IPS DF 6.9 (cell line): ENCODE measurements around the gene MLLT6.
A peak's percentile ranks its signal among the peaks of the same experiment; 100 is the strongest.

Experiments
- DNase-seq: peaks from one replicate; pipeline ENCODE4 v3.0.0-alpha.2; 2013; ENCODE audit warnings: low read depth, low spot score
- H3K27ac ChIP-seq: one replicate; pipeline ENCODE4 v1.5.1; 2013; ENCODE audit warnings: low read length, control low read depth
- H3K27me3 ChIP-seq: 2 replicates; pipeline ENCODE4 v1.6.1; 2013; ENCODE audit warnings: mild to moderate bottlenecking, low read length; ENCODE audit not compliant: control insufficient read depth, insufficient read depth
- H3K36me3 ChIP-seq: 2 replicates; pipeline ENCODE4 v1.6.1; 2013; ENCODE audit warnings: low read length; ENCODE audit not compliant: control insufficient read depth, insufficient read depth
- H3K4me1 ChIP-seq: 2 replicates; pipeline ENCODE4 v1.6.1; 2013; ENCODE audit warnings: low read length; ENCODE audit not compliant: control insufficient read depth, insufficient read depth
- H3K4me3 ChIP-seq: 2 replicates; pipeline ENCODE4 v1.5.1; 2013; ENCODE audit warnings: mild to moderate bottlenecking, low read length
- H3K9me3 ChIP-seq: 2 replicates; pipeline ENCODE4 v1.6.1; 2013; ENCODE audit warnings: low read length, inconsistent platforms; ENCODE audit not compliant: control insufficient read depth, insufficient read depth
- WGBS: extraction: QIAGEN DNeasy Blood & Tissue Kit; methylation state at CpG from one replicate; pipeline ENCODE4 v1.1.7; 2013; ENCODE audit warnings: mixed read lengths, missing lambda C conversion rate; ENCODE audit not compliant: insufficient read length, insufficient coverage; 5-methylcytosine and 5-hydroxymethylcytosine counted together

MLLT6 gene

DNA sequence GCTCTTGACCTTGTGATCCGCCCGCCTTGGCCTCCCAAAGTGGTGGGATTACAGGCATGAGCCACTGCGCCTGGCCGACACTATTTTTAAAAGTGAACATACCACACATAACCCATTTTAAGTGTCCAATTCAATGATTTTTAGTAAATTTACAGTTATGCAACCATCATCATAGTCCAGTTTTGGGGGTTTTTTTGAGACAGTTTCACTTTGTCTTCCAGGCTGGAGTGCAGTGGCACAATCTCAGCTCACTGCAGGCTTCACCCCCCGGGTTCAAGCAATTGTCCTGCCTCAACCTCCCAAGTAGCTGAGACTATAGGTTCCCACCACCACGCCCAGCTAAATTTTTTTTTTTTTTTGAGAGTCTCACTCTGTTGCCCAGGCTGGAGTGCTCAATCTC is 27.3 kb upstream of the MLLT6 start:
- H3K27me3 ChIP-seq, result peaks cover 30% of the 10 kb centered on the region
- DNase-seq, result no peak
- no peaks in the 10 kb centered on the region for H3K36me3 ChIP-seq
- H3K4me1 ChIP-seq, result peaks cover 3% of the 10 kb centered on the region; the same call in 1 of the 2 replicates
- H3K9me3 ChIP-seq, result no peaks in the 10 kb centered on the region
- H3K4me3 ChIP-seq, result no peak overlapping the region
- no peak overlapping the region for H3K27ac ChIP-seq
- WGBS, result no CpG with 5 or more reads among the region's 6 CpGs

DNA sequence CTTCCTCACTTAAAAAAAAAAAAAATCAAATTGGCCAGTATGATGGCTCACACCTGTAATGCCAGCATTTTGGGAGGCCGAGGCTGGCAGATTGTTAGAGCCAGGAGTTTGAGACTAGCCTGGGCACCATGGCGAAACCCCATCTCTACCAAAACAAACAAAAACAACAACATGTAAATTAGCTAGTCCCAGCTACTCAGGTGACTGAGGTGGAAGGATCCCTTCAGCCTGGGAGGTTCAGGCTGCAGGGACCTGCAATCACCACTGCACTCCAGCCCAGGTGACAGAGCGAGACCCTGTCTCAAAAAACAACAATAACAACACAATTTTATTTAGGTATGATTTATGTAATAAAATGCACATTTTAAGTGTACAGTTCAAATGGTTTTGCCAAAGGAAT is 24.0 kb upstream of the MLLT6 start:
- no peaks in the 10 kb centered on the region for H3K4me1 ChIP-seq
- no peaks in the 10 kb centered on the region for H3K36me3 ChIP-seq
- no peak for DNase-seq
- H3K27me3 ChIP-seq, result peaks cover 3% of the 10 kb centered on the region; the same call in 1 of the 2 replicates
- no CpG with 5 or more reads among the region's 3 CpGs for WGBS
- no peak overlapping the region for H3K4me3 ChIP-seq
- H3K27ac ChIP-seq, result no peak overlapping the region
- no peaks in the 10 kb centered on the region for H3K9me3 ChIP-seq

DNA sequence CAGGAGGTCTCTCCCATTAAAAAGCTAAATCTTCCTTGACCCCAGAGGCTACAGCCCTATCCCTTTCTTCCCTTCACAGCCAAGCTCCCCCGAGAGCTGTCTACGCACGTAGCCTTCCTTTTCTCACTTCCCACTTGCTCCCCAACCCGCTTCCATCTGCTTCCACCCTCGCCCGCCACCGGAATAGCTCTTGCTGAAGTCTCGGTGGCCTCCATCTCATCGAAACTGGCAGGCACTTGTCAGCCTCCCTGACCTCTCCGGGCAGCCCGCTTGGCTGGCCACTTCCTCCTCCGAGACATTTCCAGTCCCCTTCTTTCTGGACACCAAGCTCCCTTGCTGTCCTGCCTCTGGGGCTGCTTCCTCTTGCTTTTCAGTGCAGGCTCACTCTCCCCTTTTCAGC is 19.6 kb upstream of the MLLT6 start:
- no CpG with 5 or more reads among the region's 12 CpGs for WGBS
- Histone ChIP-seq H3K4me3 (no peak overlapping the region), H3K9me3 (no peaks in the 10 kb centered on the region)

DNA sequence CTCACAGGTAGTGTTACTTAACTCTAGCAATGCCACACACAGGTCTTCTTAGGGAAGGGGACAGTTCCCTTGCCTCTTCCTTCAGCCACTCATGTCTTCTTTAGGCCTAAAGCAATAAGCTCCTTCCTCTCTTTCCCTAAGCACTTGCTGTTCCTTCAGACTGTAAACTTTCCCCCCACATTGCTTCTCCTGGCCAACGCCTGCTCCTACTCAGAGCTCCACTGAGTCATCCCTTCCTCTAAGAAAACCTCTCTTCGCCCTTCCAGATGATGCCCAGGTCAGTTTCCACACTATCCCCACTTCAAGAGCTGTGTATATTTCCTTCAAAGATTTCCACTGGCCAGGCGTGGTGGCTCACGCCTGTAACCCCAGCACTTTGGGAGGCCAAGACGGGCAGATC is 17.8 kb upstream of the MLLT6 start:
- WGBS, result no CpG with 5 or more reads among the region's 5 CpGs
- H3K27me3 ChIP-seq, result no peaks in the 10 kb centered on the region
- H3K9me3 ChIP-seq, result no peaks in the 10 kb centered on the region
- no peaks in the 10 kb centered on the region for H3K4me1 ChIP-seq
- no peak for DNase-seq
- no peaks in the 10 kb centered on the region for H3K36me3 ChIP-seq
- no peak overlapping the region for H3K4me3 ChIP-seq
- no peak overlapping the region for H3K27ac ChIP-seq

More for the DNA sequence above, 19.6 kb upstream of the MLLT6 start:
- no peaks in the 10 kb centered on the region for H3K36me3 ChIP-seq
- H3K27me3 ChIP-seq, result no peaks in the 10 kb centered on the region
- H3K27ac ChIP-seq, result no peak overlapping the region
- no peaks in the 10 kb centered on the region for H3K4me1 ChIP-seq
- no peak for DNase-seq

DNA sequence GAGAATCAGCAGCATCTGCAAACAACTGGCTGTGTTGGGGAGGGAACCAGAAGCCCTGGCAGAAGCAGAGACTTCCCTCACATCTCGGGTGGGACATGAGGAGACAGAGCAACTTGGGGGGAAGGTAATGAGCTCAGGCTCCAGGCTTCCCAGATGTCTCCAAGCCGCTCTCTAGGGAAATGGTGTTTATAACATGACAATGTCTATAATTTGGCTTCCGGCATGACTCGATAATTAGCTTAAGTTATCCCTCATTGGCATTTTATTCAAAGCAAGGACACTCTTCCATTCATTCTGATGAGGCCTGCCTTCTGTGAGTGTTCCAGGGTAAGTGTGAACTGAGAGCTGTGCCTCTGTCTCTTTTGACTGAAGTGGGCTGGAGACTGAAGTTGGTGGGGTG is 14.7 kb upstream of the MLLT6 start:
- Histone ChIP-seq H3K27me3 (no peaks in the 10 kb centered on the region), H3K27ac (no peak overlapping the region), H3K9me3 (no peaks in the 10 kb centered on the region), H3K4me1 (no peaks in the 10 kb centered on the region), H3K4me3 (no peak overlapping the region), H3K36me3 (no peaks in the 10 kb centered on the region)
- WGBS, result no CpG with 5 or more reads among the region's 4 CpGs
- no peak for DNase-seq

DNA sequence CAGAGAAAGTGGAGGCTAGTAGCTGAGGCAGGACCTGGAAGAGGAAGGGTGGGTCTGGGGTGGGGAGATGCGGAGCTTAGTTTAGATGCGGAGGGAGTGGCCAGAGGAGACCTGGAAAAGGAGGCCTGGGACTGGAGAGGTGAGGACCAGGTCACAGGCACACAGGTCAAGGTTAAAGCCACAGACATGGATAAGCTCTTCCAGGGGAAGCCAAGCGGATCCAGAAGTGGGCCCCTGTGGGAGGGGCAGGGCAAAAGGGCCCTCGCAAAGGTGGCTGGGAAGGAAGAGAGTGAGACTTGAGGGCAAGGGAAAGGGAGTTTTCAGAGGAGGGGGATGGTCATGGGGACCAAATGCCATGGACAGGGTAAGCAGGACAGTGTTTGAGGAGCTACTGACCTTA is 13.9 kb upstream of the MLLT6 start:
- Histone ChIP-seq H3K9me3 (no peaks in the 10 kb centered on the region), H3K27ac (no peak overlapping the region), H3K4me3 (no peak overlapping the region), H3K4me1 (no peaks in the 10 kb centered on the region), H3K27me3 (no peaks in the 10 kb centered on the region), H3K36me3 (no peaks in the 10 kb centered on the region)
- no peak for DNase-seq
- no CpG with 5 or more reads among the region's 4 CpGs for WGBS

DNA sequence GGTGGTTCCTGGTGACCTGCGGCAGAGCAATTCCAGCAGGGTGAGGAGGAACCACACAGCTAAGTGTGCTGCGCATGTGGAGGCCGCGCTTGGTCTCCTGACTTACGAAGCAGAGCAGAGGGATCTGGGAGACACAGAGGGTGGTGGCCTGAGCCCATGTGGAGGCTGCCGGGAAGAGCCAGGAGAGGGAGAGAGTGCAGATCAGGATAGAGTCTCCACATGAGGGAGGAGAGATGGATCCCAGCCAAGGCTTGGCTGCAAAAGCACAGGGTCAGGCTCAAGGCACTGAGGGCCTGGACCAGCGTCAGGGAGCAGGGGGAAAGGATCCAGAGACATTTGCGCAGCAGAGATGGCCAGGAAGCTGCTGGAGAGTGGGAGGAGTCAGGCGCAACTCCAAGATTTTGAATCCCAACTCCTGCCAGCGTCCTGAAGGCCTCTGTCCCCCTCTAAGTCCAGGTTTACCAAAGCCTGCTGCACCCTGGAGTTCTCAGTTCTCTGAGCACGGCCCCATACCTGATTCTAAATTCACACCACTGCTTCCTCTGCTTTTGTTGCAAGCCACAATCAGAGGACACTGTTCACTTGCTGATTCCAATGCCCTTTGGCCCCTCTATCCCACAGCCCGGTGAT is 11.3 kb upstream of the MLLT6 start:
- no peak overlapping the region for H3K4me3 ChIP-seq
- WGBS, result no CpG with 5 or more reads among the region's 12 CpGs
- no peak overlapping the region for H3K27ac ChIP-seq
- peaks cover 11% of the 10 kb centered on the region; the same call in 1 of the 2 replicates for H3K27me3 ChIP-seq
- no peaks in the 10 kb centered on the region for H3K4me1 ChIP-seq
- H3K9me3 ChIP-seq, result no peaks in the 10 kb centered on the region
- no peaks in the 10 kb centered on the region for H3K36me3 ChIP-seq
- DNase-seq, result no peak

DNA sequence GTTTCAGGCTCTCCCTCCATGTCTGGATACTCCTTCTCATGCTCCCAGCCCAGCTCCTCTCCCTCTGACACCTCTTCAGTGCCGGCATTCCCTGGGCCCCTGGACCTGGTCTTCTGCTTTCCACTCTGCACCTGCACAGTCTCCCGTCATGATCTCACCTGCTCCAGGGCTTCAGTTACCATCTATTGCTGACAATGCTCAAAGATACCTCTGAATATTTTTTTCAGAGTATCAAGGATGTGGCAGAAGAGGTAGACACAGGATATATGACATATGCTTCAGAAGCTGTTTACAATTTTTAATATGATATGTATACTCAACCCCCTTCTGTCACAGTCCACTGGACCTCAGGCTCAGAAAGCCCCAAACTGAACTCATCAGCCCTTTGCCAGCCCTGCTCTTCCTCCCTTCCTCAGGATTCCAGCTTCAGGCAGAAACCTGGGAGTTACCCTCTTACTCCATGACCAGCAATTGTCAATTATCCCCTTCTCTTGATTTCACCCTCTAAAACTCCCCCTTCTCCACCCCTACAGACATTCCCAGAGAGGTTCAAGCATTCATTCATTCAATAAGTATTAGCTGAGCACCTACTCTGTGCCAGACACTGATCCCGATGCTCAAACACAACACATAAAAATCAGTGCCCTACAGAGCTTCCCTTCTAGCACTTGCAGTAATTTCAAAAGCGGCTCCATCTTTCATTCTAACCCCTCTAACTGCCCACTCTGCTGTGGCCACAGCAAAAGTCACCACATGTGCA is 7.8 kb upstream of the MLLT6 start:
- DNase-seq, result no peak
- H3K4me1 ChIP-seq, result 0 out of 2 replicates have a peak, but pooled peaks cover 1% of the 10 kb centered on the region
- H3K27me3 ChIP-seq, result peaks cover 38% of the 10 kb centered on the region
- WGBS, result no CpG with 5 or more reads among the region's 4 CpGs
- H3K9me3 ChIP-seq, result no peaks in the 10 kb centered on the region
- no peaks in the 10 kb centered on the region for H3K36me3 ChIP-seq
- H3K27ac ChIP-seq, result no peak overlapping the region
- no peak overlapping the region for H3K4me3 ChIP-seq

DNA sequence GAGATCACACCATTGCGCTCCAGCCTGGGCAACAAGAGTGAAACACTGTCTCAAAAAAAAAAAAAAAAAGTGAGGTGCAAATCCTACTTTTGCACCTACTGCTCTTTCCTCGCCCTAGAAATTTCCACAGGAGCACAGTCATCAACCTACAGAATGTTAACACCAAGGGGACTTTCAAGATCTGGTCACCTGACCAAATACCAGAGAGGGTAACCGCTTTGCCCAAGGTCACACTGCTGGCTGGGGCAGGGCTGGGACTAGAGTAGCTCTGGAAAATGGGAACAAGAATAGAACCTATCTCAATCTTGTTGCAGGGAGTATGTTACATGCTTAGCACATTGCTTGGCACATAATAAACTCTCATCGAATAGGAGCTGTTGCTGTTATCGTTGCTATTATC is 6.3 kb upstream of the MLLT6 start:
- Histone ChIP-seq H3K27ac (no peak overlapping the region), H3K4me3 (no peak overlapping the region), H3K9me3 (no peaks in the 10 kb centered on the region), H3K36me3 (no peaks in the 10 kb centered on the region), H3K4me1 (0 out of 2 replicates have a peak, but pooled peaks cover 5% of the 10 kb centered on the region), H3K27me3 (peaks cover 49% of the 10 kb centered on the region)
- DNase-seq, result no peak
- no CpG with 5 or more reads among the region's 5 CpGs for WGBS

DNA sequence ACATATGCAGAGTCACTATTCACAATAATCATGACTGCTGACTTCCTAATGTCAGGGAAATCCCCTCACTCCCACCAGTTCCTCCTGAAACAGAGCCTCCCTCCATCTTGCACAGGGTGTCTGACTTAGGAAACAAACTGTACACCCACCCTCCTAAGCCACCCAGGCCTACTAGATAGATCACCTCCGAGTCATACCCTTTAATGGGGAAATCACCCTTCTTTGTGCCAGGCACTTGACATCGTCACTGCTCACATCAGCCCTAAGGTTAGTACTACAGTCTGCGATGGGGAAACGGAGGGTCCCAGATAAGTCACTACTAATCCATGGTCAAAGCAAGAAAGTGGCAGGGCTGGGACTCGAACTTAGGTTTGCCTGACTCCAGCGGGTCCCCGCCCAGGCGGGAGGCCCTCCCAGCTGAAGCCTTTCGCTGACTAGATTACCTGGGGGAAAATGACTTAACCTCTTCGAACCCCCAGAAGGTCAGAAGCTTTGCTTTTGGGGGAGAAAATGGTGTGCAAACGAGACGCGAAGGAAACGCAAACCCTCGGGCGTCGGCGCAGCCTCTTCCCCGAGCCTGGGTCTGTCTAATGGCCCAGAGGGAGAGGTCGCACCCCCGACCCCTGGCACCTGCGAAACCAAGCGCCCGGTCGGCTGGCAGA is 3.4 kb upstream of the MLLT6 start:
- no peak for DNase-seq
- H3K4me1 ChIP-seq, result peaks cover 9% of the 10 kb centered on the region; the same call in 1 of the 2 replicates
- H3K4me3 ChIP-seq, result peak overlapping the region; percentile 27; the same call in 1 of the 2 replicates
- H3K27ac ChIP-seq, result no peak overlapping the region
- WGBS, result no CpG with 5 or more reads among the region's 25 CpGs
- H3K9me3 ChIP-seq, result no peaks in the 10 kb centered on the region
- H3K36me3 ChIP-seq, result no peaks in the 10 kb centered on the region
- peaks cover 58% of the 10 kb centered on the region for H3K27me3 ChIP-seq
